IPS-18a (cell line): ENCODE data around the gene GHRHR.

ENCODE experiments used
- H3K27ac ChIP-seq: one replicate; pipeline ENCODE4 v1.5.1; 2013; ENCODE audit warnings: low read length
- H3K27me3 ChIP-seq: one replicate; pipeline ENCODE4 v1.6.1; 2013; ENCODE audit warnings: mild to moderate bottlenecking, low read length; ENCODE audit not compliant: control insufficient read depth, insufficient read depth
- H3K36me3 ChIP-seq: one replicate; pipeline ENCODE4 v1.6.1; 2013; ENCODE audit warnings: low read depth, low read length; ENCODE audit not compliant: control insufficient read depth
- H3K4me1 ChIP-seq: one replicate; pipeline ENCODE4 v1.6.1; 2013; ENCODE audit warnings: low read depth, low read length; ENCODE audit not compliant: control insufficient read depth
- H3K4me3 ChIP-seq: one replicate; pipeline ENCODE4 v1.5.1; 2013; ENCODE audit warnings: low read length
- H3K9ac ChIP-seq: one replicate; pipeline ENCODE4 v1.6.1; 2013; ENCODE audit warnings: mild to moderate bottlenecking, low read length, moderate library complexity
- H3K9me3 ChIP-seq: one replicate; pipeline ENCODE4 v1.6.1; 2013; ENCODE audit warnings: low read depth, low read length; ENCODE audit not compliant: control insufficient read depth

GHRHR gene

DNA sequence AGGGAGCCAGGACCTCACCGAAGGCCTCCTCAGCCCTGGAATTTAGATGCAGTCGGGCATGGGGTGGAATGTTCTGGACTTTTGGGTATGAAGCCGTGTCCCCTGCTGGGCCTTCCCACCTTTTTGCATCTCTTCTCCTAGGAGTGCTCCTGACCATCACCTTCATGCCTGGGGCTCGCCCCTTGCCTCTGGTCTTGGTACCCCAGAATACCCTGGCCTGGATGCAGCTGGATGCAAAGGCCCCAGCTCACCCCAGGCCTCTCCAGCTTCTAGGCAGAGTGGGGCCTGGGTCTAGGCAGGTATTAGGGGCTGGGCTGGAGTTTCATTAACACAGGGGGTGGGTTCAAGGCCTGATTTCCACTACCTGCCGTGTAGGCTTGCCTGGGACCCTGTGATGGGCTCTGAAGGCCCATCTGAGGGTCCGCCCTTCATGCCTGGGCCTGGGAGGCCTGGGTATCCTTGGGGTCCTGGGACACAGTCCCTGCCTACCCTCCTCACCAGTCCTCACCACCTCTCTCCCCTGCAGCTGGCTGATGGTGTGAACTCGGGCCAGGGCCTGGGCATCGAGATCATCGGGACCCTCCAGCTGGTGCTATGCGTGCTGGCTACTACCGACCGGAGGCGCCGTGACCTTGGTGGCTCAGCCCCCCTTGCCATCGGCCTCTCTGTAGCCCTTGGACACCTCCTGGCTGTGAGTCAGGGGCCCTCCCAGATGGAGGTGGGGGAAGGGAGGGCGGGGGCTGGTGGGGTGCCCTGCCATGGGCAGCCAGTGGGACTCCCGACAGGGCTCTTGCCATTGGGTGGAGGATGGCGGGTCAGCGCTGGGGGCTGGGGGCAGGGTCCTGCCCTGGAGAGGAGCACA is 42.0 kb upstream of the GHRHR start:
- Histone ChIP-seq H3K27ac (no peak overlapping the region), H3K36me3 (no peaks in the 10 kb centered on the region), H3K4me3 (no peak overlapping the region), H3K9ac (no peak overlapping the region), H3K9me3 (no peaks in the 10 kb centered on the region), H3K27me3 (no peaks in the 10 kb centered on the region), H3K4me1 (no peaks in the 10 kb centered on the region)

DNA sequence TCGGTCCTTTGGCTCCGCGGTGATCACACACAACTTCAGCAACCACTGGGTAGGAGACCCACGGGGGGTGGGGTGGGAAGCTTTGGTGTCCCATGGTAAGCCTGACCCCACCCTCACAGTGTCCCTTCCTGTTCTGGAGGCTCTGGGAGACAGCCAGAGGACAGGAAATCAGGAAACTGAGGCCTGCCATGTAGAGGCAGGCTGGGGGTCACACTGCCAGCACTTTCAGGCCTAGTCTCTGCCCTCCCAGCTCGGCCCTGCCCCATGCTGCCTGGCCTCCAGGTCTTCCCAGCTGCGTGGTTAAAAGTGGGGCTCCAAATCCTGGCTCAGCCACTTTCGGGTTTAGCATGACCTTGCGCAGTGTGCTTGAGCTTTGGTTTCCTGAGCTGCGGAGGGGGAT is 41.2 kb upstream of the GHRHR start:
- H3K4me3 ChIP-seq = no peak overlapping the region
- H3K9me3 ChIP-seq = no peaks in the 10 kb centered on the region
- no peaks in the 10 kb centered on the region for H3K4me1 ChIP-seq
- H3K36me3 ChIP-seq = no peaks in the 10 kb centered on the region
- H3K27ac ChIP-seq = no peak overlapping the region
- H3K9ac ChIP-seq = no peak overlapping the region
- no peaks in the 10 kb centered on the region for H3K27me3 ChIP-seq

DNA sequence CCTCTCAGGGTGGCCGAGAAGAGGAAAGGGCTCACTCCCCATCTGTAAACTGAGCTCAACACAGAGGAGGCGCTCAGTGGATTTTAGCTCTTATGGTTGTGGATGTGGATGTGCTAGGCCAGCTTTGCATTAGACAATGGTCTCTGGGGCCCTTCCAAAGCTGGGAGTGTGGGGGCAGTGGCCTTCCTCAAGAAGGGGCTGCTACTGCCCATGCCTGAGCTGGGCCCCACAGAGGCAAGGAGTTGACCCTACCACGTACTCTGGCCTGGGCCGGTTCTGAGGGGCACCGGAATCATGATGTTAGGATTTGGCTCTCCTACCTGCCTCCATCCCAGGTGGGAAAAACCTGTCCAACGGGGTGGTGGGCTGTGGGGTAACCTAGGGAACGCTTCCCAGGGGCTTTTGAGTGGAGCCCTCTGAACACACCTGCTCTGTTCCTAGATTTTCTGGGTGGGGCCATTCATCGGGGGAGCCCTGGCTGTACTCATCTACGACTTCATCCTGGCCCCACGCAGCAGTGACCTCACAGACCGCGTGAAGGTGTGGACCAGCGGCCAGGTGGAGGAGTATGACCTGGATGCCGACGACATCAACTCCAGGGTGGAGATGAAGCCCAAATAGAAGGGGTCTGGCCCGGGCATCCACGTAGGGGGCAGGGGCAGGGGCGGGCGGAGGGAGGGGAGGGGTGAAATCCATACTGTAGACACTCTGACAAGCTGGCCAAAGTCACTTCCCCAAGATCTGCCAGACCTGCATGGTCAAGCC is 40.6 kb upstream of the GHRHR start:
- H3K27me3 ChIP-seq = no peaks in the 10 kb centered on the region
- H3K9me3 ChIP-seq = no peaks in the 10 kb centered on the region
- H3K4me3 ChIP-seq = no peak overlapping the region
- H3K4me1 ChIP-seq = no peaks in the 10 kb centered on the region
- H3K9ac ChIP-seq = no peak overlapping the region
- H3K27ac ChIP-seq = no peak overlapping the region
- no peaks in the 10 kb centered on the region for H3K36me3 ChIP-seq

DNA sequence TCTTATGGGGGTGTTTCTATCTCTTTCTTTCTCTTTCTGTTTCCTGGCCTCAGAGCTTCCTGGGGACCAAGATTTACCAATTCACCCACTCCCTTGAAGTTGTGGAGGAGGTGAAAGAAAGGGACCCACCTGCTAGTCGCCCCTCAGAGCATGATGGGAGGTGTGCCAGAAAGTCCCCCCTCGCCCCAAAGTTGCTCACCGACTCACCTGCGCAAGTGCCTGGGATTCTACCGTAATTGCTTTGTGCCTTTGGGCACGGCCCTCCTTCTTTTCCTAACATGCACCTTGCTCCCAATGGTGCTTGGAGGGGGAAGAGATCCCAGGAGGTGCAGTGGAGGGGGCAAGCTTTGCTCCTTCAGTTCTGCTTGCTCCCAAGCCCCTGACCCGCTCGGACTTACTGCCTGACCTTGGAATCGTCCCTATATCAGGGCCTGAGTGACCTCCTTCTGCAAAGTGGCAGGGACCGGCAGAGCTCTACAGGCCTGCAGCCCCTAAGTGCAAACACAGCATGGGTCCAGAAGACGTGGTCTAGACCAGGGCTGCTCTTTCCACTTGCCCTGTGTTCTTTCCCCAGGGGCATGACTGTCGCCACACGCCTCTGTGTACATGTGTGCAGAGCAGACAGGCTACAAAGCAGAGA is 39.9 kb upstream of the GHRHR start:
- Histone ChIP-seq H3K27ac (no peak overlapping the region), H3K9me3 (no peaks in the 10 kb centered on the region), H3K4me1 (no peaks in the 10 kb centered on the region), H3K9ac (no peak overlapping the region), H3K4me3 (no peak overlapping the region), H3K27me3 (no peaks in the 10 kb centered on the region), H3K36me3 (no peaks in the 10 kb centered on the region)

DNA sequence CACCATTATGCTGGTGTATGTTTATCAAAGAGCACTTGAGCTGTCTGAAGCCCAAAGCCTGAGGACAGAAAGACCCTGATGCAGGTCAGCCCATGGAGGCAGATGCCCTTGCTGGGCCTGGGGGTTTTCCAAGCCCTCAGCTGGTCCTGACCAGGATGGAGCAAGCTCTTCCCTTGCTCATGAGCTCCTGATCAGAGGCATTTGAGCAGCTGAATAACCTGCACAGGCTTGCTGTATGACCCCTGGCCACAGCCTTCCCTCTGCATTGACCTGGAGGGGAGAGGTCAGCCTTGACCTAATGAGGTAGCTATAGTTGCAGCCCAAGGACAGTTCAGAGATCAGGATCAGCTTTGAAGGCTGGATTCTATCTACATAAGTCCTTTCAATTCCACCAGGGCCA is 39.1 kb upstream of the GHRHR start:
- no peaks in the 10 kb centered on the region for H3K9me3 ChIP-seq
- no peak overlapping the region for H3K27ac ChIP-seq
- no peak overlapping the region for H3K9ac ChIP-seq
- no peaks in the 10 kb centered on the region for H3K36me3 ChIP-seq
- no peaks in the 10 kb centered on the region for H3K4me1 ChIP-seq
- H3K27me3 ChIP-seq = no peaks in the 10 kb centered on the region
- H3K4me3 ChIP-seq = no peak overlapping the region

DNA sequence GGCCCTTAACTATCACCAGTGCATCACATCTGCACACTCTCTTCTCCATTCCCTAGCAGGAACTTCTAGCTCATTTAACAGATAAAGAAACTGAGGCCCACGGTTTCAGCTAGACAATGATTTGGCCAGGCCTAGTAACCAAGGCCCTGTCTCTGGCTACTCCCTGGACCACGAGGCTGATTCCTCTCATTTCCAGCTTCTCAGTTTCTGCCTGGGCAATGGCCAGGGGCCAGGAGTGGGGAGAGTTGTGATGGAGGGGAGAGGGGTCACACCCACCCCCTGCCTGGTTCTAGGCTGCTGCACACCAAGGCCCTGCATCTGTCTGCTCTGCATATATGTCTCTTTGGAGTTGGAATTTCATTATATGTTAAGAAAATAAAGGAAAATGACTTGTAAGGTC is 38.6 kb upstream of the GHRHR start:
- H3K27ac ChIP-seq = no peak overlapping the region
- no peaks in the 10 kb centered on the region for H3K36me3 ChIP-seq
- H3K4me1 ChIP-seq = no peaks in the 10 kb centered on the region
- H3K9me3 ChIP-seq = no peaks in the 10 kb centered on the region
- H3K27me3 ChIP-seq = no peaks in the 10 kb centered on the region
- no peak overlapping the region for H3K9ac ChIP-seq
- no peak overlapping the region for H3K4me3 ChIP-seq

DNA sequence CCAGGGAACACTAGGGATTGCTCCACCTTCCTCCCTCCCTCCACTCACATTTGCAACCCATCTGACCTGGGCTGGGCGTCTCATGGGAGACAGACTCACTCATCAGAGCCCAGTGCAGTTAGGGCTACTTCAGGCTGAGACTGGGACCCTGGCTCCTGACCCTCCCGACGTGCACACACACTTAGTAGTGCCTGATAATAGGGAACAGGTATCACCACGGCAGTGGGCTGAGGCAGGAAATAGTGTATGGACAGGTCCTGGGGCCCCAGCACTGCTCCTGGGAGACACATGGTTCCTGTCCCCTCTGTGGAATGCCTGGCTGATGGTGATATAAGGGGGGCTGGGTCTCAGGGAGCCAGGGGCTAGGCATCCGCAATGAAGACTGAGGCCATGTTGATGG is 37.8 kb upstream of the GHRHR start:
- Histone ChIP-seq H3K27me3 (no peaks in the 10 kb centered on the region), H3K9me3 (no peaks in the 10 kb centered on the region), H3K9ac (no peak overlapping the region), H3K27ac (no peak overlapping the region), H3K4me1 (no peaks in the 10 kb centered on the region), H3K4me3 (no peak overlapping the region), H3K36me3 (no peaks in the 10 kb centered on the region)

DNA sequence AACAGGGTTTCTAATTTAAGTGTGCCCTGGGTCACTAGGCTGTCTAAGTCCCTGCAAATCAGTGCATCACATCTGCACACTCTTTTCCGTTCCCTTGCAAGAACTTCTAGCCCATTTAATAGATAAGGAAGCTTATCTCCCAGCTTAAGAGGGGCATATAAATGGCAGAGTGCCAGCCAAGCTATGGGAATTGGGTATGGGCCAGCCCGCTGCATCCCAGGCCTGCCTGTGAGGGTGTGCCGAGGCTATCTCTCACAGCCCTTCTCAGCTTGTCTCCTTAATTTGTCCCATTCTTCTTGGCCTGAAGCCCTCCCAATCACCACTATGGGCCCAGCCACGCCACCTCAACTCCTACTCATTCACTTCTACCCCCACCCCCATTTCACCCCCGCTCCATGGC is 37.4 kb upstream of the GHRHR start:
- H3K9me3 ChIP-seq = no peaks in the 10 kb centered on the region
- H3K27ac ChIP-seq = no peak overlapping the region
- no peaks in the 10 kb centered on the region for H3K27me3 ChIP-seq
- no peak overlapping the region for H3K9ac ChIP-seq
- no peaks in the 10 kb centered on the region for H3K4me1 ChIP-seq
- no peaks in the 10 kb centered on the region for H3K36me3 ChIP-seq
- no peak overlapping the region for H3K4me3 ChIP-seq

DNA sequence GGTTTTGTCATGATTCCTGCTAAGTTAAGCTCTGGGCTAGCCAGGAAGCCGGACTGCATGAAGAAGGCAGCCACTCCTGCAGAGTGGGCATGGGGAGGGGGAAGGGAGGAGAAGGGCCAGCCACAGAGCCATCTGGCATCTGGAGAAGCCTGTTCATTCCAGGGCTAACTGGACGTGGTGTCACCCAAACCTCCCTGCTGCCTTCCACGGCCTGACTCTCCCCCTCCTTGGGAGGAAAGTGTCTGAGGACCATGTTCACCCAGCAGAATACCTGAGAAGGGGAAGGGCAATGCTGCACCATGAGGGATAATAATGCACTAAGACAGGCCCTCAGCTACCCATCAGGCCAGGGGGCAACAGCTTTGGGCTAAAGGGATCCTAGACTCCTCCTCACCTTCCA is 36.7 kb upstream of the GHRHR start:
- no peaks in the 10 kb centered on the region for H3K36me3 ChIP-seq
- no peak overlapping the region for H3K27ac ChIP-seq
- no peaks in the 10 kb centered on the region for H3K27me3 ChIP-seq
- H3K4me1 ChIP-seq = no peaks in the 10 kb centered on the region
- H3K9ac ChIP-seq = no peak overlapping the region
- H3K4me3 ChIP-seq = no peak overlapping the region
- no peaks in the 10 kb centered on the region for H3K9me3 ChIP-seq

DNA sequence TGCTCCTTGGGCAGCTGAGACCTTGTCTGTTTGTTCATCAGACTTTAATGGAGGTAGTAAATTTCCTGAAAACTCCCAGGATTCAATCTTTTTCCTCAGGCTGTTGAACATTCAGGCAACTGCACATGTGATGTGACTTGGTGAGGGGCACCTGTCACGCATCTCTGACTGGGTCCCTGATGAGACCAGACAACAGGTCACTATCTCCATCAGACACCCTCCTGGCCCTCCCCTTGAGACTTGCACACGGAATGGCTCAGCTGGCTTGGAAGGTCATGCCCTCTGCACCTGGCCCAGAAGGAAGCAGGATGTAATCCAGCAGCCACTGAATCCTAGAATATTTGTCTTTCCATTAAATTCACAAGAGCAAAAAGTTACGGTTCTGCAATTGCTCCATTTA is 36.2 kb upstream of the GHRHR start:
- H3K9me3 ChIP-seq = no peaks in the 10 kb centered on the region
- H3K9ac ChIP-seq = no peak overlapping the region
- no peaks in the 10 kb centered on the region for H3K36me3 ChIP-seq
- no peaks in the 10 kb centered on the region for H3K27me3 ChIP-seq
- no peak overlapping the region for H3K27ac ChIP-seq
- no peak overlapping the region for H3K4me3 ChIP-seq
- H3K4me1 ChIP-seq = no peaks in the 10 kb centered on the region

DNA sequence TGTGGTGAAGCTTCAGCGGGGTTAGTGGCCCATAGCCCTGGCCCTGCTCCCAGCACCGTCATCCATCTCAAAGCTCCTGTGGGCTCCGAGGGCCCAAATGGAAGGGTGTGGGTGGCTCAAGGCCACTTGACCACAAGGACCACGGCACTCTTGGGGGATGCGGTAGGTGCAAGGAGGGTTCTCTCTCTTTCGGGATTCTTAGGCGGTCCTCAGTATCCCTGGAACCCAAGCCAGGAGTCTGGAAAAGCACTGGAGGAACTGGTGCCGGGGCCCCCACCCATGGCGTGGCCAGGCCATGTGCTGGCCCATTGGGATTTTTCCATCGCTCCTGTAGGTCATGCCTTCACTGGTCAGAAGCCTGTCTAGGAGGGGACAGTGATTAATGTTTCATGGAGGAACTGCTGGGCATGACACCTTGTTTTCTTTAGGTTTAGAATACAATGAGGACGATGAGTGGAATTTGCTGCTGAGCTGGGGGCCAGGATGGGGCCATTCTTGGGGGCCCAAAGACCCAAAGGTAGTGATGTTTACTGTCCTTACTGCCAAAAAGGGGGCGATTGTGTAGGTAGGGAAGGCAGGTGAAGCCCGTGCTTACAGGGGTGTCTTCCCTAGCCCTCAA is 35.4 kb upstream of the GHRHR start:
- Histone ChIP-seq H3K27ac (no peak overlapping the region), H3K27me3 (peaks cover 5% of the 10 kb centered on the region), H3K36me3 (no peaks in the 10 kb centered on the region), H3K9me3 (no peaks in the 10 kb centered on the region), H3K4me1 (peaks cover 1% of the 10 kb centered on the region), H3K9ac (no peak overlapping the region), H3K4me3 (no peak overlapping the region)
